T-helper 2 cell treated with Interferon-gamma antibody and Interleukin-4, amounts not matched to agents 5 μg/mL and 100 μg/mL, for 36 hours (primary cell): Measurements from ENCODE around the gene C3orf18.
A peak's percentile ranks its signal among the peaks of the same experiment; 100 is the strongest.

ENCODE experiments used
- DNase-seq: peaks from one replicate; pipeline ENCODE4 v3.0.0; 2021; ENCODE audit warnings: low spot score
- H3K27ac Mint-ChIP-seq: one replicate; pipeline ENCODE4 v1.8.0; 2021; ENCODE audit warnings: mild to moderate bottlenecking, mixed read lengths
- H3K27me3 Mint-ChIP-seq: one replicate; pipeline ENCODE4 v1.8.0; 2021; ENCODE audit warnings: low read depth, mixed read lengths
- H3K36me3 Mint-ChIP-seq: one replicate; pipeline ENCODE4 v1.8.0; 2021; ENCODE audit warnings: low read depth, mixed read lengths
- H3K4me1 Mint-ChIP-seq: one replicate; pipeline ENCODE4 v1.8.0; 2021; ENCODE audit warnings: low read depth, mixed read lengths
- H3K4me3 Mint-ChIP-seq: one replicate; pipeline ENCODE4 v1.8.0; 2022; ENCODE audit warnings: mild to moderate bottlenecking, moderate library complexity, mixed read lengths
- H3K9me3 Mint-ChIP-seq: one replicate; pipeline ENCODE4 v1.8.0; 2021; ENCODE audit warnings: mixed read lengths

Gene C3orf18

DNA sequence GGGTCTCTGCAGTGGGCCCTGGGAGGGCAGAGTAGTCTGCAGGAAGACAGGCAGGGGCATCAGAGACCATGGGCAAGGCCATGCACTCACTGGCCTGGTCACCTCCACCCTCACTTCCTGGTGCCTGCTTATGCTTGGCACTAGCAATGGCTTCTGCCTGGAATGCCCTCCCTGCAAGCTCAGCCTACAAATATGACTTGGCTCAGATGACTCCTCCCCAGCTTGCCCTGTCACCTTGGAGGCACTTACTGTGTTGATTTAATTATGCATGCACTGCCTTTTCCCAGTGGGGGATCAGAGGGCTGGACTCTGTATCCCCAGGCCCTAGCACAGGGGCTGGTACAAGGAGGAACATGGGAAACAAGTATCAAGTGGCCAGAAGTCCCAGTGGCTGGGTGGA is 7.8 kb downstream of the C3orf18 start:
- DNase-seq = no peak
- no peaks in the 10 kb centered on the region for H3K9me3 Mint-ChIP-seq
- no peaks in the 10 kb centered on the region for H3K27me3 Mint-ChIP-seq
- H3K4me1 Mint-ChIP-seq = peaks cover 21% of the 10 kb centered on the region
- peaks cover 13% of the 10 kb centered on the region for H3K36me3 Mint-ChIP-seq
- no peak overlapping the region for H3K4me3 Mint-ChIP-seq
- no peak overlapping the region for H3K27ac Mint-ChIP-seq

DNA sequence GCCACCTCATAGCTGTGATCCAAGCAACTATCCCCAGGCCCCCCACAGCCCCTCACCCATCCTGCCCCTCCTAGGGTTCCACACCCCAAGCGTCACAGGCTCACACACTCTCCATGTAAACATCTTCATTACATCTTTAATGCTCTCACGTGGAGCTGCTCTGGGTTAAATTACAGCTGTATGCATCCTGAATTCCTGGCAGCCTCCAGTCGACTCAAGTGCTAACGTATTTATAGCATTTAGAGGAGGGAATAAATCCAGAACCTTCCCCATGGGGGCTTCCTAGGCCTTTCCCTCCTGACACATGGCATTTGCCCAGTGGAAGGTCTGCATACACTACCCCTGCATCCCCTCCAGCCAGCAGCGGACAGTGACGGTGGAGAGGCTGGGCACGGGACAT is 9.6 kb downstream of the C3orf18 start:
- Mint-ChIP-seq H3K27ac (no peak overlapping the region), H3K4me1 (peaks cover 9% of the 10 kb centered on the region), H3K36me3 (peaks cover 8% of the 10 kb centered on the region), H3K4me3 (no peak overlapping the region), H3K27me3 (no peaks in the 10 kb centered on the region), H3K9me3 (no peaks in the 10 kb centered on the region)
- DNase-seq = no peak

DNA sequence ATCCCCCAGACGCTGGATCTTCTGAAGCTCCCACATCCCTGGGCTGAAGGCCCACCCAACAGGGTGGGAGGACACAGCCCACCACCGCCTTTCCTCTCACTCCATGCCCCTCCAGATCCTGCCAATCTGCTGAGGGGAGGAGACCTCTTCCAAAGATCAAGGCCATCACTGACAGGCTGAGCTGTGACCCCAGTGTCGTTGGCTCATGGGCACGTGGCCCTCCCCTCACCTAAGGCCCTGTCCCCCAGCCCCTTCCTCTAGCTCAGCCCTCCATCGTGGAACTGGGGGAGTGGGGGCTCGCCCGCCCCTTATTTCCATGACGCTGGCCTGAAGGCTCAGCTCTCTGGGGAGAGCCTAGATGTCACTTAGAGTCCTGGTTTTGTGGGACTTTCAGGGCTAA is 10.4 kb downstream of the C3orf18 start:
- Mint-ChIP-seq H3K4me3 (no peak overlapping the region), H3K36me3 (peaks cover 8% of the 10 kb centered on the region), H3K9me3 (no peaks in the 10 kb centered on the region), H3K27ac (no peak overlapping the region), H3K4me1 (peaks cover 9% of the 10 kb centered on the region), H3K27me3 (no peaks in the 10 kb centered on the region)
- DNase-seq = no peak

DNA sequence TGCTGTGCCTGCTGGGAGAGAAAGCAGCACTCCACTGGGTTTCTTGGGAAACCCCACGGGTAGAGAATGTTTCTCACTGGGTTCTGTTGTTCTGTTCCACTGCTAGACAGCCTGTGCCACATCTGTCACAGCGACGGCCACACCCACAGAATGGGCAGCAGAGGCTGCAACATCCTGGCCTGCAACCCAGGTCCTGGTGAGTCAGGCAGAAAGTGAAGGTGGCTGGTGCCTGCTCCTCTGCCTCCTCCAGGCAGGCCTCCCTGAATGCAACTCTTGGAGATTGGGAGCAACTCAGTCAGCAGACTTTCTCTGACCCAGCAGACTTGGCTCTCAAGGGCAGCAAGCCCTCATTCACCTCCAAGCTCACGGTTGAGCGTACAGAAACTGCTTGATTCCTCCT is 13.0 kb downstream of the C3orf18 start:
- Mint-ChIP-seq H3K9me3 (no peaks in the 10 kb centered on the region), H3K27ac (no peak overlapping the region), H3K27me3 (no peaks in the 10 kb centered on the region), H3K36me3 (peaks cover 6% of the 10 kb centered on the region), H3K4me1 (peaks cover 9% of the 10 kb centered on the region), H3K4me3 (no peak overlapping the region)
- DNase-seq = no peak

DNA sequence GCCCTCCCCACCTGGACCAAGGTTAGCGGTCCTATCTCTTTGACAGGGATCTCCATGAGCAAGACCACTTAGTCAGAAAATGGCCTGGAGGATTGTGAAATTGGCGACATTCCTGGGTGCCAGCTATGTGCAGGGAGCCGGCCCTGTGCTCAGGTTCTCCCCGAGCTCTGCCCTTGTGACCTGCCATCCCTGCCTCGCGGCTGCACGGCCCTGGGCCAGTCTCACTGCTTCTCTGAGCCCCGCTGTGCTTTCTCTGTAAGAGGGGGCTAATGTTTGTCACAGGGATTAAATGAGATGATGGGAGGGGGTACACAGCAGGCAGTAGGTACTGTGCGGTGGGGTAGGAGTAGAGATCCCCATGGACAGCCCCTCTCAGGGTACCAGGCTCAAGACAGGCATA is 14.9 kb downstream of the C3orf18 start:
- Mint-ChIP-seq H3K9me3 (no peaks in the 10 kb centered on the region), H3K27ac (no peak overlapping the region), H3K4me1 (peaks cover 9% of the 10 kb centered on the region), H3K27me3 (no peaks in the 10 kb centered on the region), H3K4me3 (no peak overlapping the region), H3K36me3 (no peaks in the 10 kb centered on the region)
- no peak for DNase-seq

DNA sequence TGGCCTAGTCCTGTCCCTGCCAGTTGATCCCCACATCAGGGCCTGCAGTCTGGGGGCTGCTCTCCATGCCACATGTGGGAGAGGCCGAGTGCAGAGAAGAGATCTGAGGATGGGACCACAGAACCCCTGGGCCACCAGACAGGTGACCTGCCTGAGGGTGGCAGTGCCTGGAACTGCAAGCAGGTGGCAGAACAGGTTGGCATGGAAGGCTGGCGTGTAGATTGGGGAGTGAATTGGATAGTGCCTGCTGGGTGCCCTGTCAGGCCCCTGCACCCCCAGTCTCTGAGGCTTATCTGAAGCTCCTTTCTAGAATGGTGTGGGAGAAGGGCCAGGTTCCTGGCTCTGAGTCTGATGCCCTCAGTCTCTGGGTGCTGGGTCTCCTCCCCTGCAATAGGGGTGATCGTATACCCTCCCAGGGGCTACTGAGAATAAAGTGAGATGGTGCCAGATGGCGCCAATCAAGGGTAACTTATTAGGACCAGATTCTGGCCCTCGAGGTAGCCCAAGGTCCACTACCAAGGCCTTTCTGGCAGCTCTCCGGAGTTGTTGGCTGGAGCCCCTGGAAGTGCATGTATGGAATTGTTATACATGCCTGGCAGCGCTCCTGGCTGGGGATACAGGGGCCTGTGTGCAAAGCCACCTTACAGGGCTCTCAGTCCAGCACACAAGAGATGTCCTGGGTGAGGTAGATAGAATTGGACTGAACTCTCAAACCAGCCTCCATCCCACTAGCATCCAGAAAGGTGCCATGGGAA is 15.7 kb downstream of the C3orf18 start:
- Mint-ChIP-seq H3K27ac (no peak overlapping the region), H3K4me3 (no peak overlapping the region), H3K36me3 (no peaks in the 10 kb centered on the region), H3K27me3 (no peaks in the 10 kb centered on the region), H3K4me1 (peaks cover 9% of the 10 kb centered on the region), H3K9me3 (no peaks in the 10 kb centered on the region)
- DNase-seq = no peak

DNA sequence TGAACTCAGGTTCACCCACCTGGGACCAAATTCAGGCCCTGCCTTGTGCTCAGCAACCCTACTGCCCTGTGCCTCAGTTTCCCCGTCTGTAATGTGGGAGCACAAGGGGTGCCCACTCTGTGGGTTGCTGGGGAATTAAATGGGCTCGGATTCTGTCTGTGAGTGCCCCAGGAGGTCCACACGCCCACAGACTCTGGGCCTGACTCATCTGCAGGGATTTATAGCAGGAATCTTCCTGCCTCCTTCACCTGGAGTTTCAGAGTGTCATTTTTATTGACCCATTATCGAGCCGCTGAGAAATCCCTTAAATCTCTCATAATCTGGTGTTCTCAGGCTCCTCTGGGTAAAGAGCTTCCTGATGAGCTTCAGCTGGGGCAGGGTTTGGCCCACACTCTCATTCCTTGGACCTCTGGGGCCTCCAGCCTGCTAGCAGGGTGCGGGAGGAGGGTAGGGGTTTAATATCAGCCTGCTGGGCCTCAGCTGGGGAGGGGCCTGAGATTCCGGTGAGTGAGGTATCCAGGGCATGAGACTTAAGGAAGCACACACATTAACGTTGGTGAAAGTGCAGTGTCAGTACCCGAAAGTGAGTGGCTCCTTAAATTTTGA is 16.4 kb downstream of the C3orf18 start:
- no peaks in the 10 kb centered on the region for H3K9me3 Mint-ChIP-seq
- DNase-seq = no peak
- H3K36me3 Mint-ChIP-seq = no peaks in the 10 kb centered on the region
- H3K4me3 Mint-ChIP-seq = no peak overlapping the region
- H3K27ac Mint-ChIP-seq = no peak overlapping the region
- no peaks in the 10 kb centered on the region for H3K27me3 Mint-ChIP-seq
- H3K4me1 Mint-ChIP-seq = peaks cover 9% of the 10 kb centered on the region

DNA sequence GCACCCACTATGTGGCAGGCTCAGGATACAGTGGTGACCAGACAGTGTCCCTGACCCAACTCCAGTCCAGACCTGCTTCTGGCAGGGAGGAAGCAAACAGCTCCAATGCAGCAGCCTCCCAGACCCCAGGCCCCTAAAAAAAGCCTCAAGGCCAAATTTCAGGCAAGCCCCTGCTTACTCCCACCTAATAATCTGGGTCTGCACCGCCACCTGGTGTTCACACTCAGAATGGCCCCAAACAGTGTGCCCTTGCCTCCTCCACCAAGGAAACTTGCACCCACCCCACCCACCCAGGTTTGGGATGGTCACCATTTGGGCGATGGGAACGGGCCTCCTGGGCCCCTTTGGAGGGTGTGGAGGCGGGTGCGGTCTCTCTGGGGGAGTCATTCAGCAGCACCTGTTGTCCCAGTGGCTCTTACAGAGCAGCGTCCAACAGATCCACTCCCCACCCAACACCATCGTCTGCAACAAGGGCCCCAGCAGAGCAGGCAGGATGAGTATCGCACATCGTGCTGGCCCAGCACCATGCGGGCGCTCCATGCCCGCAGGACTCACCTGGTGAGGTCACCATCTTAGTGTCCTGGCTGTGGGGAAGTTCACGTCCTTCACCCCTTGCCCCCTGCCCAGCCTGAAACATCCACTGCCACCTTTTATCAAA is 17.3 kb downstream of the C3orf18 start:
- Mint-ChIP-seq H3K9me3 (no peaks in the 10 kb centered on the region), H3K27me3 (no peaks in the 10 kb centered on the region), H3K4me3 (no peak overlapping the region), H3K4me1 (peaks cover 4% of the 10 kb centered on the region), H3K36me3 (no peaks in the 10 kb centered on the region), H3K27ac (no peak overlapping the region)
- DNase-seq = peak; percentile 25

DNA sequence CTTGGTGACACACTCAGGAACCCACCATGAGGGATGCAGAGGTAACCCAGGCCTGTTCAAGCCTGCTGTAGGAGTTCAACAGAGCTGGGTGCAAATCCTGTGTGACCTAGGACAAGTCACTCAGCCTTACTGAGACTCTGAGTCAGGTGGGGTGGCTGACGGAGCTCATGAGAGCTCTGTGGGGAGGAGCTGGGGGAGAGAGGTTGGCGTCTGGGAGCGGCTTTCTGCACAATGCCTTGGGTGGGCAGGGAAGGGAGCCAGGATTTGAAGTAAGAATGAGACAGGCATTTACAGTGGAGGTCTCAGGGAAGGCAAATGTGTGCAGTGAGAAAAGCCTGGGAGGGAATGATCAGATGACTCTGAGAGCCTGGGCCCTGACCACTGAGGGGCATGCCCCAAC is 18.3 kb downstream of the C3orf18 start:
- no peak overlapping the region for H3K27ac Mint-ChIP-seq
- no peaks in the 10 kb centered on the region for H3K36me3 Mint-ChIP-seq
- DNase-seq = no peak
- no peaks in the 10 kb centered on the region for H3K4me1 Mint-ChIP-seq
- H3K9me3 Mint-ChIP-seq = no peaks in the 10 kb centered on the region
- no peaks in the 10 kb centered on the region for H3K27me3 Mint-ChIP-seq
- no peak overlapping the region for H3K4me3 Mint-ChIP-seq

DNA sequence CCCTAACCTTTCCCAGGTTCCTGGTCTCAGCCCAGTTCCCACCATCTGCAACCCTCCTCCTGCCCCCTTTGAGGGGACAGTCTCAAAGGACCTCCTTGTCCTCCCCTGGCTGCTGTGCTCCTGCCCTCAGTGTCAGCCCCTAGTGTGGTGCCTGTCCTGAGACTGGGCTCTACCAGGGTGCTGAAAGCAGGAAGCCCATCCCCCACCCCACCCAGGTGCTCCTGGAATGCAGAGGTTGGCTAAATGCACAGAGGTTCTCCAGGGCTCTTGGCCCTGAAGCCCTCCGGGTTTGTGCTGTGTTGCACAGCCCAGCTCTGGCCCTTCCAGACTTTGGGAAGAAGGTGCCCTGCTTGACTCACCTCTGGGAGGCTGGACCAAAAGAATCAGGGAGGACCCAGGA is 21.8 kb downstream of the C3orf18 start:
- Mint-ChIP-seq H3K9me3 (no peaks in the 10 kb centered on the region), H3K27ac (no peak overlapping the region), H3K4me3 (no peak overlapping the region), H3K36me3 (no peaks in the 10 kb centered on the region), H3K27me3 (peaks cover 5% of the 10 kb centered on the region), H3K4me1 (no peaks in the 10 kb centered on the region)
- DNase-seq = no peak

DNA sequence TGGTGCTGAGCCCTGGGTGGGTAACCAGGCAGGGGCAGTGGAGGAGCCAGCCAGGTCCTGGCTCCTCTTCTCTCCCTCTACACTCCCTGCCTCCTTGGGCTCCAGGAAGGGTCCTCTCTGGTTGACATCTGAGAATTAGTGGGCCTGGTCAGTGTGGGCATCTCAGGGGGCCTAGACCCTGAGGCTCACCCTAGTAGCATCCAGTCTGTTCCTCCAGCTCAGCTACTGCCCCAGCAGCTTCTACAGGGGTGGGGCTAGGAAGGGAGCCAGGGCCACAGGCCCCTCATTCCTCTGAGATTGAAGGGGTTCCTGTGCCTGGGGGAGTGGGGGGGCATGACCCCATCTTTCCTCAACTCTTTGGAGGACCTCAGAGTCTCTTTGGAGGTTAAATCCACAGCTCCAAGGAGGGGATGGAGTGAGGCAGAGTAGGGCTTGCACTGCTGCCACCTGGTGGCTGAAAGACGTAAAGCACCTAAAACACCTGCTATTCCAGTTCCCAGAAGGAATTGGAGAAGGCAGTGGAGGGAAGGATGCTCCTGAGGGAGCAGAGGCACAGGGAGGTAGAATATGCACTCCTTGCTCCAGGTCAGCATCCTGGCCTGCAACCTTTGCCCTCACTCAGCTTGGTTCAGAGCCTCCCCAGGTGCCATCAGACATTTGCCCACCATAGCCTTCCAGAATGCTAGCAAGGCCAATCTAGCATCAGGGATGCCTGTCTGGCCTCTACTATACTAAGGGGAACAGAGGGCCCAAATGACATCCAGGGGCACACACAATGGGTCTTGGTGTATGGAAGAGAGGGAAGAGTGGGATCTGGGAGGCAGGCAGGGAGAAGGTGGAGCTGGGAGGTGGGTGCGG is 25.1 kb downstream of the C3orf18 start:
- DNase-seq = peak; percentile 29
- no peak overlapping the region for H3K4me3 Mint-ChIP-seq
- no peaks in the 10 kb centered on the region for H3K4me1 Mint-ChIP-seq
- no peaks in the 10 kb centered on the region for H3K9me3 Mint-ChIP-seq
- H3K27me3 Mint-ChIP-seq = peaks cover 17% of the 10 kb centered on the region
- no peak overlapping the region for H3K27ac Mint-ChIP-seq
- H3K36me3 Mint-ChIP-seq = no peaks in the 10 kb centered on the region

DNA sequence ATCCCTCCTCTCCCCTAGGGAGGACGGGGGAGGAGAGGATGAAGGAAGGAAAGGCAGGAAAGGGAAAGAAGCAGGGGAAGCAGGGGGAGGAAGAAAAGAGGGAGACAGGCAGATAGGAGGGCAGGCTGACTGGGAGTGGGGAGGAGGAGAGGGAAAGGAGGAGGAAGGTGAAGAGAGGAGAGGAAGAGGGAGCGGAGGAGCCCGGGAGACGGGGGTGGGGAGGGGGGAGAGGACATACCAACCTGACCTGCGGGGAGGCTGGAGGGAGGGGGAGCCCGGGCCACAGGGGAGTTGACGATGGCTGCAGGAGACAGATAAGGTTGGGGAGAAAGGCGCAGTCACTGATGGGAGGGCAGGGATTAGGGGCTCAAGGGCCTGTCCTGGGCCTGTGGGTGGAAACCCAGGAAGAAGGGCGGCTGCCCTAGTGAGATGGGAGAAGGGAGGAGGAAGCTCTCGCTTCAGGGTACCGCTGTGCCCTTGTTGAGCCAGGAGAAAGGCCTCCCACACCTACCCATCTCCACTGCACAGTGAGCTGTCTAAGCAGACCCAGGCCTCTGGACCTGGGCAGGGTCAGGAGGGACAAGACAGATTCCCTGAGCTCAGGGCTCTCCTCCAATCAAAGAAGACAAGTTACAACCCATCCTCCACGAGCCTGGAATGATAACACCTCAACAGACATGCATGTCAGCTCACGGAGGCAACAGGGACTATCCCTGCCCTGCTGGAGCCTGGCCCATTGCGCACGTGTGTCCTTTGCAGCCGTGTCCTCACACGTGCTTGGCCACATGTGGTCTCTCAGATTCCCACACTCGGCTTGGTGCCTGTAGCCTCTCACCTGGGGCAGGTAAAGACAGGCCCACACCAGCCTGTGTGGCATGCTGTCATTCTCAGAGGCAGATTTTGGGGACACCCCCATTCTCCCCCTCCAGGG is 27.9 kb downstream of the C3orf18 start:
- Mint-ChIP-seq H3K36me3 (no peaks in the 10 kb centered on the region), H3K27ac (no peak overlapping the region), H3K4me3 (no peak overlapping the region), H3K9me3 (no peaks in the 10 kb centered on the region), H3K4me1 (no peaks in the 10 kb centered on the region), H3K27me3 (peaks cover 23% of the 10 kb centered on the region)
- DNase-seq = no peak

DNA sequence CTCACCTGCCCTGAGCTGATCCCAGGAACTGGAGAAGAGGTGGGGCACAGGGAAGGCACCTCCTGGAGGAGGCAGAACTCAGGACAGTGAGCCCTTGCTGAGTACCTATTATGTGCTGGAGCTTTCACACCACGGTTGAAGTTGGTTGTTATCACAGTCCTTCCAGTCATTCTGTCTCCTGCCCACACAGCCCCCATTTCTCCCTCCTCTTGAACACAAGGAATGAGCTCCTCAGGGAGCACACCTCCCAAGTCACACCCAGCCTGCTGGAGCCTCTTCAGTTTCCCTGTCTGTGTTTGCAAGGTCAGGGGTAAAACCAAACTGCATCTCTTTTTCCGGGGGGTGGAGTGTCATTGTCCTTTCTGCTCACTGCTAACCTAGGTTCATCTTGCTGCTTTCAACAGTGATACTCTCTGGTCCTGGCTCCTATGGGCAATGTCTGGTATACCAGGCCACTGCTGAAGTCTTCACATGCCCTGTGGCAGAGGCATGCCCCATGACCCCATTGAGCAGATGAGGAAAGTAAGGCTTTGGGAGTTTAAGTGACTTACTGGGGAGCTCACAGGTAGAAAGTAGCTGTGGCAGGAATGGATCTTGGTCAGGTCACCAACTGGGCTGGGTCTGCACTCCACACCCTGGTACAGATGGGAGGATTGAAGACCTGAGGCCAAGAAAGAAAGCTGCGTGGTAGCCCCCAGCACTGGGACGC is 30.0 kb downstream of the C3orf18 start:
- Mint-ChIP-seq H3K36me3 (no peaks in the 10 kb centered on the region), H3K27ac (no peak overlapping the region), H3K9me3 (no peaks in the 10 kb centered on the region), H3K4me3 (no peak overlapping the region), H3K27me3 (peaks cover 31% of the 10 kb centered on the region), H3K4me1 (no peaks in the 10 kb centered on the region)
- DNase-seq = no peak
